ENCODE data around the gene MMP7. TPM values are rescaled to one million over a fixed set of nuclear protein-coding genes. Genes with fewer than 3 reads are reported as not detected.

Gene MMP7
- total RNA-seq, 2 experiments from 2014 or later = not detected

- Mint-ChIP-seq H3K4me1 (peaks cover 3% of the 10 kb centered on the region), H3K27me3 (peaks cover 9% of the 10 kb centered on the region), H3K36me3 (ENCODE audit: low read depth) (no peaks in the 10 kb centered on the region), H3K27ac (no peak overlapping the region), H3K9me3 (no peaks in the 10 kb centered on the region), H3K4me3 (no peak overlapping the region)
- DNase-seq = no peak
- ChIA-PET POLR2A (no interaction called here), CTCF (interaction anchor here (0.6 kb wide), 1 partner anchor 106 kb away, joined by 3 read pairs; no protein-coding TSS in a partner anchor)
Measured at GRCh38 chr11:102528618-102529017, 1.9 kb downstream of the MMP7 start.

DNA sequence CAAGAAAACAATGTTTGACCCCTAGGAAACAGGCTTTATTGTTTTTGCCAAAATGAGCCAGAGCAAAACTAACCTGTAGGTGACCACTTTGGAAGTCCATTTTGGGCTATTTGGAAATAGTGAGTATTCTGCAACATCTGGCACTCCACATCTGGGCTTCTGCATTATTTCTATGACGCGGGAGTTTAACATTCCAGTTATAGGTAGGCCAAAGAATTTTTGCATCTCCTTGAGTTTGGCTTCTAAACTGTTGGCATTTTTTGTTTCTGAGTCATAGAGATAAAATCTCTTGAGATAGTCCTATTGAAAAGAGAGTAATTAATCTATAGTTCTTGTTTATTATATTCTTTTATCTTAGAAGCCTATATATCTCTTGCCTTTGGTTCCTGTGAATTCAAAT lies 2.9 kb downstream of the MMP7 start:
- DNase-seq = no peak
- POLR2A ChIA-PET = no interaction called here
- CTCF ChIA-PET = interaction anchor here (0.6 kb wide), 1 partner anchor 20 kb away, joined by 3 read pairs; no protein-coding TSS in a partner anchor
- H3K4me3 Mint-ChIP-seq = no peak overlapping the region
- no peak overlapping the region for H3K27ac Mint-ChIP-seq
- H3K27me3 Mint-ChIP-seq = peaks cover 5% of the 10 kb centered on the region
- H3K4me1 Mint-ChIP-seq = peaks cover 5% of the 10 kb centered on the region
- H3K9me3 Mint-ChIP-seq = no peaks in the 10 kb centered on the region
- H3K36me3 Mint-ChIP-seq (ENCODE audit: low read depth) = no peaks in the 10 kb centered on the region

DNA sequence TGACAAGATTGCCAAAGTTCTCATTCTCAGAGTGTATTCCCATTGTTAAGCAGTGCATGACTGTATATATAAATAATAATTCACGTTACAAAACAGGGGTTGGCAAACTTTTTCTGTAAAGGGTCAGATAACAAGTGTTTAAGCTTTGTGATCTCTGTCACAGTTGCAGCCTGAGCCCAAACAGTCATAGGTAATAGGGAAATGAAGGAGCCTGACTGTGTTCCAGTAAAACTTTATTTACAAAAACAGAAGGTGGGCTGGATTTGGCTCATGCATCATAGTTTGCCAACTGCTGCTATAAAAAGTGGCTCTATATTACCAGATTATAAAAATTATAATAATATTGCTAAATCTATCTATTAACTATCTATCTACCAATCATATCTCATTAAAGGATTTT lies 3.5 kb downstream of the MMP7 start:
- no peaks in the 10 kb centered on the region for H3K9me3 Mint-ChIP-seq
- no peak for DNase-seq
- peaks cover 10% of the 10 kb centered on the region for H3K4me1 Mint-ChIP-seq
- ChIA-PET POLR2A (no interaction called here), CTCF (no interaction called here)
- H3K4me3 Mint-ChIP-seq = no peak overlapping the region
- H3K36me3 Mint-ChIP-seq (ENCODE audit: low read depth) = no peaks in the 10 kb centered on the region
- H3K27ac Mint-ChIP-seq = no peak overlapping the region
- peaks cover 8% of the 10 kb centered on the region for H3K27me3 Mint-ChIP-seq

DNA sequence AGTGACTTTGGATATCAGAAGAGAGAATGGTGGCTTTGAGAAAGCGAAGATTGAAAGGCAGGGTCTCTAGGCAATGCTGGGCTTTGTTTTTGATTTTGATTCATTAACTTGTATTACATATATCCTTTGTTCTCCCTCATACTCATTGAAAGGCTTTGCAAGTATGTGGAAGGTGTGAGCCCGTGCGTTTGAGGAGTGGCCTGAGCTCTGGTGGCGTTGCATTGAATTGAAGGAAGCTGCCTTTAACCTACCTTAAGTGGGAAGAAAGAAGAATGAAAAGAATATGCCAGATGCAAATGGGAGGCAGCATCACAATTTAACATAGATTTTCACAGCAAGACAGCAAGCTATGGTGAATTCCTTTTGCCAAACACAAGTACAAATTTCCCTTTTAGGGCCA lies 6.7 kb downstream of the MMP7 start:
- Mint-ChIP-seq H3K4me1 (peaks cover 7% of the 10 kb centered on the region), H3K27ac (no peak overlapping the region), H3K4me3 (no peak overlapping the region), H3K9me3 (no peaks in the 10 kb centered on the region), H3K27me3 (peaks cover 20% of the 10 kb centered on the region), H3K36me3 (ENCODE audit: low read depth) (no peaks in the 10 kb centered on the region)
- ChIA-PET CTCF (interaction anchor here (1.2 to 1.6 kb wide), 4 partner anchors 9 to 182 kb away, joined by 3 to 8 read pairs (median 3); no protein-coding TSS in a partner anchor), POLR2A (no interaction called here)
- no peak for DNase-seq

DNA sequence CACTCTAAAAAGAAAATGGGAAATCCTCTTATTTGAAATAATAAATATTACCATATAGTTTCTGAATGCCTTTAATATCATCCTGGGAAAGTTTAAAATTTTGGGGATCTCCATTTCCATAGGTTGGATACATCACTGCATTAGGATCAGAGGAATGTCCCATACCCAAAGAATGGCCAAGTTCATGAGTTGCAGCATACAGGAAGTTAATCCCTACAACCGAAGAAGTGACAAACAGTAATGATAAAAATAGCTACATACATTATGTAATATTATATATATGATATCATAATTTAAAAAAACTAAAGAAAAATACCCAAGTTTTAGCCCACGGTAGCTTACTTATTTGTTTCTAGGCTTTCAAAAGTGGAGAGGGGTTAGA lies 7.4 kb downstream of the MMP7 start:
- ChIA-PET CTCF (interaction anchor here (0.9 to 1.6 kb wide), 3 partner anchors 130 to 181 kb away, joined by 3 to 8 read pairs (median 3); no protein-coding TSS in a partner anchor), POLR2A (no interaction called here)
- H3K27ac Mint-ChIP-seq = no peak overlapping the region
- peaks cover 7% of the 10 kb centered on the region for H3K4me1 Mint-ChIP-seq
- DNase-seq = no peak
- no peak overlapping the region for H3K4me3 Mint-ChIP-seq
- H3K9me3 Mint-ChIP-seq = no peaks in the 10 kb centered on the region
- H3K27me3 Mint-ChIP-seq = peaks cover 20% of the 10 kb centered on the region
- no peaks in the 10 kb centered on the region for H3K36me3 Mint-ChIP-seq (ENCODE audit: low read depth)

DNA sequence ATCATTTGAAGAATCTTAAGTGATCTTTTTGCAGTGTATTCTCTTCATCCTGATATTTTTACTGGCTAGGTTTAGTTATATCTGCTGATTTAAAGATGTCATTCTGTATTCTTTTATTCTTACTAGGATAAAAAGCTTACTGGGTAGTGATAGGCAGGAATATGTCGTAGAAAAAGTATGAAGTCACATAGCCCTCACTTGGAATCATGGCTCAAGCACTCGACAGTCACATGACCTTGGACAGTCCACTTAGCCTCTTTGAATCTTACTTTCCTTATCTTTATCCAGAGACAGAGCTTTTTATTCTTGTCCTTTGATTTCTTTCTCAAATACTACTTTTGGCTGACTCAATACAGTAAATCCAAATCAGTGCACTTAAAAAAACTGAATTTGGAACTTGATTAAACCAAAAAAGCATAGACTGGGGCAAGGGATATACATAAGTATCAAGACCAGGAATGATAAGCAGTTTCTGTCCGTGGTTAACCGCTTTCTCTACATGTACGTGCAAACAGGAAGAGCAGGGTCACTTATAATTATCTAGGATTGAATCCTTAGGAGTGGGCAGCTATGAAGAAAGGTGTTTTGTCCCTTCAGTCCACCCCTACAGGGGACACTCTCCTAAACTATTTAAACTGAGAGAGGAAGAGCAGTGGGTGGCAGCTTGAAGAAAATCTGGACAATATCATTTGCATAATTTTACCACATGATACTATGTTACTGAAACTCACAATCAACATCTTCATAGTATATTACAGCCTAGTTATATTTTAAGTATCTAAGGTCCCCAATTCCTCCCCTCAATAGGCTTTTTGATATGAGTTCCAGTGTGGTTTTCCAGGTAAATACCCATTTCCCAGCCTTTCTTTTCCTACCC lies 8.0 kb downstream of the MMP7 start:
- no peak overlapping the region for H3K4me3 Mint-ChIP-seq
- CTCF ChIA-PET = interaction anchor here (0.9 to 1.6 kb wide), 3 partner anchors 25 to 132 kb away, joined by 3 read pairs; no protein-coding TSS in a partner anchor

DNA sequence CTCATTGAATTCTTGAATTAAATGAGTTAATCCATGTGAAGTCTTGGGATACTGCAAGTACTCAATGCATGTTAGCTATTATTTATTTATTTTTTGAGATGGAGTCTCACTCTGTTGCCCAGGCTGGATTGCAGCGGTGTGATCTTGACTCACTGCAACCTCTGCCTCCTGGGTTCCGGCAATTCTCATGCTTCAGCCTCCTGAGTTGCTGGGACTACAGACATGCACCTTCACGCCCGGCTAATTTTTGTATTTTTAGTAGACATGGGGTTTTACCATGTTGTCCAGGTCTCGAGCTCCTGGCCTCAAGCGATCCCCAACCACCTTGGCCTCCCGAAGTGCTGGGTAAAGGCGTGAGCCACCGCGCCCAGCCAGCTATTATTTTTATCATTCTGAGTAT lies 9.4 kb downstream of the MMP7 start:
- H3K36me3 Mint-ChIP-seq (ENCODE audit: low read depth) = no peaks in the 10 kb centered on the region
- CTCF ChIA-PET = interaction anchor here (0.6 kb wide), 1 partner anchor 103 kb away, joined by 4 read pairs; no protein-coding TSS in a partner anchor
- DNase-seq = no peak
- H3K9me3 Mint-ChIP-seq = no peaks in the 10 kb centered on the region
- POLR2A ChIA-PET = no interaction called here
- peaks cover 20% of the 10 kb centered on the region for H3K27me3 Mint-ChIP-seq
- no peak overlapping the region for H3K4me3 Mint-ChIP-seq
- H3K27ac Mint-ChIP-seq = no peak overlapping the region
- peaks cover 7% of the 10 kb centered on the region for H3K4me1 Mint-ChIP-seq

More for the DNA sequence above, 8.0 kb downstream of the MMP7 start:
- Mint-ChIP-seq H3K9me3 (no peaks in the 10 kb centered on the region), H3K27ac (no peak overlapping the region), H3K36me3 (ENCODE audit: low read depth) (no peaks in the 10 kb centered on the region), H3K4me1 (peaks cover 7% of the 10 kb centered on the region), H3K27me3 (peaks cover 20% of the 10 kb centered on the region)
- POLR2A ChIA-PET = no interaction called here
- no peak for DNase-seq

DNA sequence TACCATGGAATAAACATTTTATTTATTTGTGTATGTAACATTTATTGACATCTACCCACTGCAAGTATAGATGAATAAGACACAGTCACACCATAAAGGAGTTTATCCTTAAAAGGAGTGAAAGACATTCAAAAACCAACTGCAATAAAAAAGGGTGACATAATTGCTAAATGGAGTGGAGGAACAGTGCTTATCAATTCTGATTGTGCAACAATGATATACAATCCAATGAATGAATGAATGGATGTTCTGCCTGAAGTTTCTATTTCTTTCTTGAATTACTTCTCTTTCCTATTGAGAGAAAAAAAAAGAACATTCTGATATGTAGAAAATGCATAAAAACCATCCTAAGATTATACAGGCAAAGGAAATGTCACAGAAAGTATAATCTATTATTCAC lies 10.0 kb downstream of the MMP7 start:
- no peak overlapping the region for H3K4me3 Mint-ChIP-seq
- no peaks in the 10 kb centered on the region for H3K9me3 Mint-ChIP-seq
- peaks cover 7% of the 10 kb centered on the region for H3K4me1 Mint-ChIP-seq
- H3K27me3 Mint-ChIP-seq = peaks cover 20% of the 10 kb centered on the region
- no peak for DNase-seq
- H3K27ac Mint-ChIP-seq = no peak overlapping the region
- H3K36me3 Mint-ChIP-seq (ENCODE audit: low read depth) = no peaks in the 10 kb centered on the region
- CTCF ChIA-PET = no interaction called here
- POLR2A ChIA-PET = no interaction called here

DNA sequence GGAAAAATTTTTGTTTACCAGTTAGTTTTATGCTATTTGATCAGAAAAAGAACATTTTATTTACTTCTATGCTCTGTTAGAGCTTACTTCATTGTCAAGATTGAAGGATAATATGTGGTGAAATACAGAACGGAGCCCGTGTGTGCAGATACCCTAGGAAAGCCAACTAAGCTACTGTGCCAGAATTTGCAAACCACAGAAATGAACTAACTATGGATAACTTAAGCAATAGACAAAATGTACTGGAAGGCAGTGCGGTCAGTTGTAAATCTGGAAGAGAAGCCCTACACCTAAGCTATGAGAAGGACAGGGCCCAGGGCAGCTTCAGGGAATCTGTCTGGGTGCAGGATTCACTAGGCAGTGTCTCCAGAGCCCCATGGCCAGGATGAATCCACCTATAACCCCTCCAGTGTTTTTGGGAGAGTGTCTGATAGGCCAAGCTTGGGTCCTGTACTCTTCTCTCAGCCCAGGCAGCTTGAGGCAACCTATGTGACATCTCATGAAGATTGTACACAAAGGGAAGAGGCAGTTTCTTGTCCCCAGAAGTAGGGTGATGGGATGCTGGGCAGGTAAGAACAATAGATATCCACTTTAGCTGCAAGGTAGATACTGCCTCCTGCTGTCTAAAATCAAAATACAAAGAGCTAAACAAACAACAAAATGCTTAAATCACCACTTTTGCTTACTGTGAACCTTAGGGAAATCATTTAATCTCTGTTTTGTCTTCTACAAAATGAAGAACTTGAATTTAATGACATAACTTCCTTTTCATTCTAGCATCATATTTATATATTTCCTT lies 12.1 kb downstream of the MMP7 start:
- ChIA-PET POLR2A (no interaction called here), CTCF (interaction anchor here (0.6 to 1.9 kb wide), 3 partner anchors 19 to 297 kb away, joined by 3 to 7 read pairs (median 4); no protein-coding TSS in a partner anchor)
- H3K36me3 Mint-ChIP-seq (ENCODE audit: low read depth) = no peaks in the 10 kb centered on the region
- H3K4me1 Mint-ChIP-seq = peaks cover 7% of the 10 kb centered on the region
- H3K9me3 Mint-ChIP-seq = no peaks in the 10 kb centered on the region
- no peak overlapping the region for H3K4me3 Mint-ChIP-seq
- no peak overlapping the region for H3K27ac Mint-ChIP-seq
- no peak for DNase-seq
- H3K27me3 Mint-ChIP-seq = peaks cover 18% of the 10 kb centered on the region

- Mint-ChIP-seq H3K4me1 (peaks cover 5% of the 10 kb centered on the region), H3K36me3 (ENCODE audit: low read depth) (no peaks in the 10 kb centered on the region), H3K4me3 (no peak overlapping the region), H3K27ac (no peak overlapping the region), H3K9me3 (no peaks in the 10 kb centered on the region), H3K27me3 (peaks cover 16% of the 10 kb centered on the region)
- CTCF ChIA-PET = interaction anchor here (1.9 kb wide), 1 partner anchor 96 kb away, joined by 7 read pairs; no protein-coding TSS in a partner anchor
- DNase-seq = no peak
- POLR2A ChIA-PET = no interaction called here
Measured at GRCh38 chr11:102517670-102518069, 12.9 kb downstream of the MMP7 start.

- no peak for DNase-seq
- Mint-ChIP-seq H3K36me3 (ENCODE audit: low read depth) (no peaks in the 10 kb centered on the region), H3K4me3 (no peak overlapping the region), H3K4me1 (no peaks in the 10 kb centered on the region), H3K27ac (no peak overlapping the region), H3K9me3 (no peaks in the 10 kb centered on the region), H3K27me3 (peaks cover 9% of the 10 kb centered on the region)
- ChIA-PET CTCF (no interaction called here), POLR2A (no interaction called here)
Measured at GRCh38 chr11:102516179-102516578, 14.4 kb downstream of the MMP7 start.

- Mint-ChIP-seq H3K27me3 (peaks cover 1% of the 10 kb centered on the region), H3K27ac (no peak overlapping the region), H3K4me1 (no peaks in the 10 kb centered on the region), H3K36me3 (ENCODE audit: low read depth) (no peaks in the 10 kb centered on the region), H3K9me3 (no peaks in the 10 kb centered on the region), H3K4me3 (no peak overlapping the region)
- POLR2A ChIA-PET = no interaction called here
- no peak for DNase-seq
- CTCF ChIA-PET = no interaction called here
Measured at GRCh38 chr11:102513869-102514268, 16.7 kb downstream of the MMP7 start.
